CD8-positive, alpha-beta memory T cell (primary cell): Measurements from ENCODE around the gene NPL. TPM values are rescaled to one million over a fixed set of nuclear protein-coding genes. Genes with fewer than 3 reads are reported as not detected.

Source experiments
- CTCF ChIA-PET: fragments of 350-600 bp; sonication (Branson Sonifier 250); formaldehyde crosslinking; loops from one replicate; lab custom pipeline; 2021; ENCODE audit warnings: antibody characterized with exemption; lab: Charles Lee
- POLR2A ChIA-PET: fragments of 350-600 bp; sonication (Branson Sonifier 250); formaldehyde crosslinking; loops from one replicate; lab custom pipeline; 2021; ENCODE audit warnings: antibody characterized with exemption; lab: Charles Lee
- DNase-seq, 5 donors: peaks; one replicate each; pipeline versions ENCODE4 v3.0.0 to v3.0.0-alpha.2; 2020 to 2022; ENCODE audit warnings: mixed read lengths in 1 of 5
- H3K27ac ChIP-seq: one replicate; pipeline ENCODE4 v1.7.0; 2013; ENCODE audit warnings: low read depth, mild to moderate bottlenecking, low read length, moderate library complexity
- H3K27me3 ChIP-seq: 2 replicates; pipeline ENCODE4 v1.7.0; 2013; ENCODE audit warnings: low read length, mild to moderate bottlenecking; ENCODE audit not compliant: insufficient read depth, poor library complexity, severe bottlenecking
- H3K36me3 ChIP-seq: 2 replicates; pipeline ENCODE4 v1.7.0; 2013; ENCODE audit warnings: mild to moderate bottlenecking, low read length, moderate library complexity; ENCODE audit not compliant: insufficient read depth
- H3K4me1 ChIP-seq: 2 replicates; pipeline ENCODE4 v1.7.0; 2013; ENCODE audit warnings: mild to moderate bottlenecking, low read length, moderate library complexity; ENCODE audit not compliant: insufficient read depth
- H3K4me3 ChIP-seq: 2 replicates; pipeline ENCODE4 v1.7.0; 2013; ENCODE audit warnings: mild to moderate bottlenecking, low read length
- H3K9me3 ChIP-seq: 2 replicates; pipeline ENCODE4 v1.7.0; 2013; ENCODE audit warnings: mild to moderate bottlenecking, low read length
- H3K27ac Mint-ChIP-seq, 8 donors: one replicate each; pipeline ENCODE4 v1.8.0; 2020 to 2021; ENCODE audit warnings: mixed read lengths in 8 of 8, mild to moderate bottlenecking in 6 of 8, inconsistent platforms in 3 of 8, moderate library complexity in 3 of 8
- H3K27me3 Mint-ChIP-seq, 2 donors: one replicate each; pipeline ENCODE4 v1.8.0; 2020 to 2021; ENCODE audit warnings: mixed read lengths in 2 of 2, mild to moderate bottlenecking in 1 of 2, moderate library complexity in 1 of 2
- H3K36me3 Mint-ChIP-seq, 3 donors: one replicate each; pipeline ENCODE4 v1.8.0; 2020 to 2021; ENCODE audit warnings: mixed read lengths in 3 of 3, inconsistent platforms in 1 of 3, mild to moderate bottlenecking in 1 of 3
- H3K4me1 Mint-ChIP-seq, 3 donors: one replicate each; pipeline ENCODE4 v1.8.0; 2020 to 2021; ENCODE audit warnings: mixed read lengths in 3 of 3, inconsistent platforms in 1 of 3, mild to moderate bottlenecking in 1 of 3
- H3K4me3 Mint-ChIP-seq, 7 donors: one replicate each; pipeline ENCODE4 v1.8.0; 2020 to 2021; ENCODE audit warnings: mixed read lengths in 7 of 7, mild to moderate bottlenecking in 6 of 7, moderate library complexity in 4 of 7, inconsistent platforms in 2 of 7
- H3K9me3 Mint-ChIP-seq, 5 donors: one replicate each; pipeline ENCODE4 v1.8.0; 2020 to 2022; ENCODE audit warnings: mixed read lengths in 5 of 5, mild to moderate bottlenecking in 3 of 5, moderate library complexity in 2 of 5, inconsistent platforms in 1 of 5
- polyA plus RNA-seq: library from polyadenylated mRNA; unstranded; fragments of 300-500 nt; fragmentation: Illumina TruSeq; gene quantifications from one replicate; pipeline ENCODE4 v1.2.3, GENCODE V29; 2021
- total RNA-seq, 2 experiments: library from RNA; stranded (reverse); gene quantifications; one replicate each; pipeline ENCODE4 v1.2.3, GENCODE V29; 2021

NPL gene
- total and polyA plus RNA-seq, 3 experiments from 2014 or later = 8.5 to 12.3 (median 9.3) TPM

- no peaks in the 10 kb centered on the region for H3K27me3 ChIP-seq
- no peak for DNase-seq
- ChIA-PET CTCF (interaction anchor here (0.7 to 12.7 kb wide), 16 partner anchors 8 to 350 kb away, joined by 3 to 306 read pairs (median 4); partner anchors contain the start of gene RNASEL), POLR2A (interaction anchor here (1.0 to 1.5 kb wide), 2 partner anchors 179 to 182 kb away, joined by 3 to 6 read pairs; partner anchors contain the start of gene RGS16)
- no peaks in the 10 kb centered on the region for H3K36me3 Mint-ChIP-seq
- no peaks in the 10 kb centered on the region for H3K9me3 Mint-ChIP-seq
- no peak overlapping the region for H3K27ac ChIP-seq
- H3K9me3 ChIP-seq = no peaks in the 10 kb centered on the region
- no peaks in the 10 kb centered on the region for H3K4me1 ChIP-seq
- peaks cover 0 to 11% of the 10 kb centered on the region in 2 donors for H3K27me3 Mint-ChIP-seq
- H3K27ac Mint-ChIP-seq = no peak overlapping the region
- no peak overlapping the region for H3K4me3 ChIP-seq
- peaks cover 0 to 2% (median 0%) of the 10 kb centered on the region in 3 donors for H3K4me1 Mint-ChIP-seq
- H3K4me3 Mint-ChIP-seq = no peak overlapping the region
- no peaks in the 10 kb centered on the region for H3K36me3 ChIP-seq
Observed at GRCh38 chr1:182782587-182782913, 7.0 kb upstream of the NPL start.

- POLR2A ChIA-PET = interaction anchor here (1.5 kb wide), 1 partner anchor 179 kb away, joined by 6 read pairs; the partner anchor contains the start of gene RGS16
- Histone ChIP-seq H3K27me3 (no peaks in the 10 kb centered on the region), H3K4me3 (no peak overlapping the region), H3K27ac (no peak overlapping the region), H3K36me3 (no peaks in the 10 kb centered on the region), H3K9me3 (no peaks in the 10 kb centered on the region), H3K4me1 (no peaks in the 10 kb centered on the region)
- Mint-ChIP-seq H3K27me3 (peaks cover 0 to 11% of the 10 kb centered on the region in 2 donors), H3K4me3 (no peak overlapping the region), H3K9me3 (no peaks in the 10 kb centered on the region), H3K36me3 (no peaks in the 10 kb centered on the region), H3K27ac (no peak overlapping the region), H3K4me1 (peaks cover 0 to 2% (median 0%) of the 10 kb centered on the region in 3 donors)
- no peak for DNase-seq
- CTCF ChIA-PET = interaction anchor here (1.1 to 12.7 kb wide), 8 partner anchors 10 to 194 kb away, joined by 3 to 306 read pairs (median 5); partner anchors contain the start of gene RNASEL
Observed at GRCh38 chr1:182783068-182783467, 6.5 kb upstream of the NPL start.

- H3K9me3 Mint-ChIP-seq = no peaks in the 10 kb centered on the region
- Histone ChIP-seq H3K4me3 (no peak overlapping the region), H3K9me3 (no peaks in the 10 kb centered on the region), H3K27me3 (no peaks in the 10 kb centered on the region), H3K27ac (no peak overlapping the region), H3K36me3 (no peaks in the 10 kb centered on the region), H3K4me1 (peaks cover 8% of the 10 kb centered on the region)
- CTCF ChIA-PET = interaction anchor here (0.7 to 12.7 kb wide), 4 partner anchors 178 to 196 kb away, joined by 3 to 306 read pairs (median 6); partner anchors contain the start of gene RNASEL
- POLR2A ChIA-PET = interaction anchor here (1.0 kb wide), 1 partner anchor 179 kb away, joined by 4 read pairs; no protein-coding TSS in a partner anchor
- peak in 2 of 5 donors; percentile 35 to 45 for DNase-seq
- H3K27me3 Mint-ChIP-seq = peaks cover 2 to 11% of the 10 kb centered on the region in 2 donors
- H3K4me3 Mint-ChIP-seq = no peak overlapping the region
- peaks cover 0 to 1% (median 0%) of the 10 kb centered on the region in 3 donors for H3K36me3 Mint-ChIP-seq
- H3K27ac Mint-ChIP-seq = no peak overlapping the region
- H3K4me1 Mint-ChIP-seq = peaks cover 5 to 8% (median 6%) of the 10 kb centered on the region in 3 donors
Observed at GRCh38 chr1:182784556-182785171, 4.9 kb upstream of the NPL start.

GRCh38 chr1:182785181-182785580 is 4.4 kb upstream of the NPL start:
- ChIA-PET CTCF (interaction anchor here (0.7 to 12.7 kb wide), 5 partner anchors 178 to 196 kb away, joined by 3 to 306 read pairs (median 7); partner anchors contain the start of gene RNASEL), POLR2A (interaction anchor here (1.0 kb wide), 1 partner anchor 180 kb away, joined by 4 read pairs; no protein-coding TSS in a partner anchor)
- DNase-seq = no peak
- Histone ChIP-seq H3K4me1 (peaks cover 12% of the 10 kb centered on the region), H3K27me3 (no peaks in the 10 kb centered on the region), H3K27ac (no peak overlapping the region), H3K36me3 (no peaks in the 10 kb centered on the region), H3K9me3 (no peaks in the 10 kb centered on the region), H3K4me3 (no peak overlapping the region)
- peaks cover 2 to 11% of the 10 kb centered on the region in 2 donors for H3K27me3 Mint-ChIP-seq
- peaks cover 0 to 2% (median 0%) of the 10 kb centered on the region in 3 donors for H3K36me3 Mint-ChIP-seq
- H3K9me3 Mint-ChIP-seq = no peaks in the 10 kb centered on the region
- peaks cover 10 to 12% (median 11%) of the 10 kb centered on the region in 3 donors for H3K4me1 Mint-ChIP-seq
- H3K4me3 Mint-ChIP-seq = no peak overlapping the region
- no peak overlapping the region for H3K27ac Mint-ChIP-seq

- peak overlapping the region in 1 of 7 donors; percentile 21 for H3K4me3 Mint-ChIP-seq
- Histone ChIP-seq H3K27me3 (no peaks in the 10 kb centered on the region), H3K27ac (no peak overlapping the region), H3K36me3 (no peaks in the 10 kb centered on the region), H3K4me1 (peaks cover 15% of the 10 kb centered on the region), H3K4me3 (no peak overlapping the region), H3K9me3 (no peaks in the 10 kb centered on the region)
- ChIA-PET POLR2A (no interaction called here), CTCF (interaction anchor here (0.6 to 12.7 kb wide), 7 partner anchors 10 to 198 kb away, joined by 3 to 306 read pairs (median 4); partner anchors contain the start of gene RNASEL)
- peak overlapping the region in 2 of 8 donors; percentile 25 to 28 for H3K27ac Mint-ChIP-seq
- H3K4me1 Mint-ChIP-seq = peaks cover 12 to 17% (median 13%) of the 10 kb centered on the region in 3 donors
- H3K9me3 Mint-ChIP-seq = no peaks in the 10 kb centered on the region
- H3K36me3 Mint-ChIP-seq = peaks cover 0 to 2% (median 0%) of the 10 kb centered on the region in 3 donors
- peak in 3 of 5 donors; percentile 2 to 10 (median 7) for DNase-seq
- H3K27me3 Mint-ChIP-seq = peaks cover 2 to 11% of the 10 kb centered on the region in 2 donors
Observed at GRCh38 chr1:182786223-182786994, 3.2 kb upstream of the NPL start.

- ChIA-PET CTCF (interaction anchor here (1.1 to 12.7 kb wide), 4 partner anchors 9 to 198 kb away, joined by 4 to 306 read pairs (median 7); partner anchors contain the start of gene RNASEL), POLR2A (no interaction called here)
- Mint-ChIP-seq H3K27ac (peak overlapping the region in 2 of 8 donors; percentile 28 to 81), H3K9me3 (no peaks in the 10 kb centered on the region), H3K27me3 (peaks cover 2 to 11% of the 10 kb centered on the region in 2 donors), H3K4me1 (peaks cover 12 to 17% (median 13%) of the 10 kb centered on the region in 3 donors), H3K4me3 (peak overlapping the region in 1 of 7 donors; percentile 21), H3K36me3 (peaks cover 0 to 2% (median 0%) of the 10 kb centered on the region in 3 donors)
- no peaks in the 10 kb centered on the region for H3K36me3 ChIP-seq
- DNase-seq = no peak
- no peaks in the 10 kb centered on the region for H3K27me3 ChIP-seq
- no peaks in the 10 kb centered on the region for H3K9me3 ChIP-seq
- no peak overlapping the region for H3K4me3 ChIP-seq
- H3K27ac ChIP-seq = no peak overlapping the region
- peaks cover 15% of the 10 kb centered on the region for H3K4me1 ChIP-seq
Observed at GRCh38 chr1:182786995-182787324, 2.6 kb upstream of the NPL start.

- peaks cover 11 to 17% (median 12%) of the 10 kb centered on the region in 3 donors for H3K4me1 Mint-ChIP-seq
- Histone ChIP-seq H3K27me3 (no peaks in the 10 kb centered on the region), H3K27ac (no peak overlapping the region), H3K4me3 (no peak overlapping the region), H3K4me1 (peaks cover 15% of the 10 kb centered on the region), H3K9me3 (no peaks in the 10 kb centered on the region), H3K36me3 (no peaks in the 10 kb centered on the region)
- POLR2A ChIA-PET = no interaction called here
- CTCF ChIA-PET = interaction anchor here (1.2 to 12.7 kb wide), 3 partner anchors 9 to 193 kb away, joined by 4 to 306 read pairs (median 4); no protein-coding TSS in a partner anchor
- H3K9me3 Mint-ChIP-seq = no peaks in the 10 kb centered on the region
- no peak overlapping the region for H3K27ac Mint-ChIP-seq
- H3K36me3 Mint-ChIP-seq = peaks cover 0 to 9% (median 0%) of the 10 kb centered on the region in 3 donors
- peaks cover 0 to 2% of the 10 kb centered on the region in 2 donors for H3K27me3 Mint-ChIP-seq
- no peak for DNase-seq
- H3K4me3 Mint-ChIP-seq = peak overlapping the region in 6 of 7 donors; percentile 2 to 91 (median 12)
Observed at GRCh38 chr1:182791281-182792179, 2.0 kb downstream of the NPL start.
